Liver (tissue), 3 donors: Measurements from ENCODE around the gene ARHGAP35.

ENCODE experiments used
- ATF3 ChIP-seq: IDR thresholded peaks from 2 replicates; pipeline ENCODE4 v1.6.1; 2016; ENCODE audit warnings: antibody characterized with exemption
- CTCF ChIP-seq: fragments of 150-350 bp; IDR thresholded peaks from 2 replicates; pipeline ENCODE4 v1.5.1; 2017; ENCODE audit warnings: improper control_type of control experiment, low read depth, low read length; ENCODE audit not compliant: missing input control
- EGR1 ChIP-seq, 2 donors: IDR thresholded peaks; 2 replicates each; pipeline ENCODE4 v1.6.1; 2016 to 2018; ENCODE audit warnings: antibody characterized with exemption in 2 of 2, low read depth in 2 of 2
- JUND ChIP-seq, 2 donors: IDR thresholded peaks; 2 replicates each; pipeline ENCODE4 v1.6.1; 2016; ENCODE audit warnings: antibody characterized with exemption in 2 of 2
- MAX ChIP-seq: IDR thresholded peaks from 2 replicates; pipeline ENCODE4 v1.6.1; 2016; ENCODE audit warnings: antibody characterized with exemption
- NR2F2 ChIP-seq: IDR thresholded peaks from 2 replicates; pipeline ENCODE4 v1.6.1; 2016; ENCODE audit warnings: antibody characterized with exemption
- RAD21 ChIP-seq, 2 donors: IDR thresholded peaks; 2 replicates each; pipeline ENCODE4 v1.6.1; 2016; ENCODE audit warnings: antibody characterized with exemption in 2 of 2, mild to moderate bottlenecking in 2 of 2
- REST ChIP-seq: IDR thresholded peaks from 2 replicates; pipeline ENCODE4 v1.6.1; 2016; ENCODE audit warnings: antibody characterized with exemption, mild to moderate bottlenecking
- SP1 ChIP-seq: IDR thresholded peaks from 2 replicates; pipeline ENCODE4 v1.6.1; 2018; ENCODE audit warnings: antibody characterized with exemption, mild to moderate bottlenecking
- TAF1 ChIP-seq: conservative IDR thresholded peaks from 2 replicates; pipeline ENCODE4 v1.6.1; 2016; ENCODE audit warnings: antibody characterized with exemption, mild to moderate bottlenecking
- YY1 ChIP-seq: IDR thresholded peaks from 2 replicates; pipeline ENCODE4 v1.6.1; 2016; ENCODE audit warnings: antibody characterized with exemption, mild to moderate bottlenecking
- ZBTB33 ChIP-seq: IDR thresholded peaks from 2 replicates; pipeline ENCODE4 v1.6.1; 2016; ENCODE audit warnings: antibody characterized with exemption
- donor health status: healthy.
- donor health status: healthy.

- TF ChIP-seq CTCF: no peak
- TF ChIP-seq EGR1 (IDR thresholded peaks at IDR 0.05; ENCODE audit: low read depth in 2 of 2): no peak
- TF ChIP-seq NR2F2: no peak
- TF ChIP-seq RAD21 (IDR thresholded peaks at IDR 0.05): no peak
- TF ChIP-seq SP1: no peak
- TF ChIP-seq MAX: no peak
- TF ChIP-seq YY1: no peak
- no peak for TF ChIP-seq ATF3
- TF ChIP-seq ZBTB33: no peak
- TF ChIP-seq REST: no peak
- no peak for TF ChIP-seq TAF1
- no peak for TF ChIP-seq JUND (IDR thresholded peaks at IDR 0.05)
These were observed 47.6 kb upstream of the ARHGAP35 start for GRCh38 chr19:46812977-46813838.
